NCI-H345 (cell line): ENCODE data around the gene PHLDB3.
A peak's percentile ranks its signal among the peaks of the same experiment; 100 is the strongest.
"Not testable (repeated sequence)": the region's sequence is repeated elsewhere in the genome, so short reads cannot be mapped to it uniquely, and the experiment has no call there.

Experiments used
- DNase-seq: peaks from one replicate; lab custom pipeline; 2025; lab: John Stamatoyannopoulos, UW

PHLDB3 gene

DNA sequence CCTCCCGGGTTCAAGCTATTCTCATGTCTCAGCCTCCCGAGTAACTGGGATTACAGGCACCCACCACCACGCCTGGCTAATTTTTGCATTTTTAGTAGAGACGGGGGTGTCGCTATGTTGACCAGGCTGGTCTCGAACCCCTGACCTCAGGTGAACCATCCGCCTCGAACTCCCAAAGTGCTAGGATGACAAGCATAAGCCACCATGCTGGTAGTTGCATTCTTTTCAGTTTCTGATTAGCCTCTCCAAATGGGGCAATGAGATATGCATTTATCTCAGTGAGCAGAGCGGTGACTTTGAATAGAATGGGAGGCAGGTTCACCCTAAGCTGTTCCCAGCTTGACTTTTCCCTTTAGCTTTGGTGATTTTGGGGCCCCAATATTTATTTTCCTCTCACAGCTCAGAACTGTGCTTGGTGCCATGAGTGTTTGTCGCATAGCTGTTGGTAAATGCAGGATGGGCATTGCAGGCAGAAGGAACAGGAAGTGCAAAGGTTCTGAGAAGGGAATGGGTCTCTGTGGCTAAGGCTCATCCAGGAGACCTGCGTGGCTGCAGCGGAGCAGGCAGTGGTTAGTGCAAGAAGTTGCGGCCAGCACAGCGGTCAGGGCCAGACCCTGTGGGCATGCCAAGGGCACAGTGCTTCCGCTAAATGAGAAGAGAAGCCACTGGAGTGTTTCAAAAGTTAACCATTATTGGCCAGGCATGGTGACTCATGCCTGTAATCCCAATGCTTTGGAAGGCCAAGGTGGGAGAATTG lies 59.8 kb downstream of the PHLDB3 start:
- DNase-seq, result no peak

DNA sequence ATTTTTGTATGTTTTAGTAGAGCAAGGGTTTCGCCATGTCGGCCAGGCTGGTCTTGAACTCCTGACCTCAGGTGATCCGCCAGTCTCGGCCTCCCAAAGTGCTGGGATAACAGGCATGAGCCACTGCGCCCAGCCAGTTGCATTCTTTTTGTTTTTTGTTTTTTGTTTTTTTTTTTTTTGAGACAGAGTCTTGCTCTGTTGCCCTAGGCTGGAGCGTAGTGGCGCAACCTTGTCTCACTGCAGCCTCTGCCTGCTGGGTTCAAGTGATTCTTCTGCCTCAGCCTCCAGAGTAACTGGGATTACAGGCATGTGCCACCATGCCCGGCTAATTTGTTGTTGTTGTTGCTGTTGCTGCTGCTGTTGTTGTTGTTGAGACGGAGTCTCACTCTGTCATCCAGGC lies 60.5 kb downstream of the PHLDB3 start:
- not testable (repeated sequence) for DNase-seq

DNA sequence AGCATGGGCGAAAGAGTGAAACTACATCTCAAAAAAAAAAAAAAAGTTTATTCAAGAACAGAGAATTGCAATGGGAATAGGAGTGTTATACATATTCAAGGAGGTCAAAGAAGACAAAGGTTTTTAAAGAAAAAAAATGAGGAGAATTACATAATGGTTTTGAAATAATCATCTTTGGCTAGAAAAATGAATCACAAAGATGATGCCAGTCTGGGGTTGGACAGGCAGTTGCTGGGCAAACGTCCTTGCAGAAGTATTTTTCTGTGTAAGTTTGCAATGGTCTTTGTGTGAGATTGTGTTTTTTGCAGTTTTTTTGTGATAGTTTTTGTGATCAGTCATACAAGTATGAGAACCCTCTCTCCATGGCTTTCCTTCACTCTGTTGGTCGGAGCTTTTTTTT lies 62.8 kb downstream of the PHLDB3 start:
- DNase-seq, result no peak

DNA sequence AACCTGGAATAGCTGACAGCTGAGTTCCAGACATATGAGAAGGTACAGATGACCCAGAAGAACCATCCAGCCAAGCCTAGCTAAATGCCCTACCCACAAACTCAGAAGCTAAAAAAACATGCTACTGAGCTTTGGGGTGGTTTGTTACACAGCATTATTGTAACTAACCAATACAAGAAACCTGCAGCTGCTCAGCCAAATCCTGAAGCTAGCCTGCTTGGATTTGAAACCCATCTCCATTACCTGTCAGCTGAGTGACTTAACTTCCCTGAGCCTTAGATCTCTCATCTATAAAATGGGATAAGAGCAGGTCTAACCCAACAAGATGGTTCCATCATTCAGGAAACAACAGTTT lies 64.9 kb downstream of the PHLDB3 start:
- no peak for DNase-seq

DNA sequence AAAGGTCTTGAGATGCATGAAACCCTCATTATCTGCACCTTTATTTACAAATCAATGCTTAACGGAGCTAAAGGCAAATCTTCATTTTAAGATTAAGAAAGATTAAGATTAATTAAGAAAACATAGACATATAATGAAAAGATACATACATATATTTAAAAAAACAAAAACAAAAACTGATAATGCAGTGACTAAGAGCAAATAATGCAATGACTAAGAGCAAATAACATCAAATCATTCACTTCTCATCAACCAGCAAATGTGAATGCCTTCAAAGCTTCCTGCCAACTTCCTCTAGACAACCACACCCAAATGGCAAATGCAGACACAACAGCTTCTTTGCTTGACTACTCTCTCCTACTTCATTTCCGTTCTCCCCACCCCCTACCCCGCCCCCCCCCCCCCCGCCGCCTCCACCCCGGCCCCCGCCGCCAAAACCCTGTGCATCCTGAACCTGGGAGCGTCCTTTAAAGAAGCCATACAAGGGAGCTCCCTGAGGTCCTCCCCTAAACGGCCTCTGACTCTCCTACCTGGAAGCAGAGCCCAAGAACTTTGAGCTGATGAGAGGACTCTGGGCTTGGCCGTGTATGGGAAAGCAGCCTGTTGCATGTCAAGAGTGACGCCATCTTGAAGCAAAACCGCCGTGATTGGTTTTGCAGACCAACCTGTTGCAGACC lies 65.4 kb downstream of the PHLDB3 start:
- no peak for DNase-seq

DNA sequence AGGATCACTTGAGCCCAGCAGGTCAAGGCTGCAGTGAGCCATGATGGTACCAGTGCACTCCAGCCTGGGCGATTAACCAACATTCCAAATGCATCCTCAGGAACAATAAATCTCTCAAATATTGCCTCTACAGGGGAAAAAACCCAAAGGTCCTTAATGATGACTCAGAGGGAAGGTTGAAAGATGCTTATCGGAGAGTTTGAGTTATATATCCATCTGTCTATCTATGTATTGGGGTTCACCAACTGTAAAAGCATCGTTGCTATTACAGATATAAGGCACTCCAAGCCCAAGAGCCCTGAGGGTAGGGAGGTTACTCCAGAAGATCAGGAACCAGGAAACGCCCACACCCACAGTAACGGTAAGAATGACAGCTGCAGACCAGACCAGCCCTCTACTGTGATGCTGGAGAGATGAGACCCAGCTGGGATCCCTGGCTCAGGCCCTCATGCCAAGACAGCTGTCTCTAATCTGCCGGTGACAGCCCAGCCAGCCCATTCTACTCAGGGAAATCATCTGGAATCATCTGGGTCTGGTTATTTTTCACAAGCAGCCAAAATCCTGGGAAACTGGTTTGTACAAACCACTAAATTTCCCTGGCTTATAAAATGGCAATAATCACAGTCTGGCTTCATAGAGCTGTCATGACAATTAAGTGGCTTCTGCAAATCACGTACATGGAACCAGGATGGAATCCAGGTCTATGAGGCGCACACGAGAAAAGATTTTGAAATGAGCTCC lies 66.1 kb downstream of the PHLDB3 start:
- no peak for DNase-seq

DNA sequence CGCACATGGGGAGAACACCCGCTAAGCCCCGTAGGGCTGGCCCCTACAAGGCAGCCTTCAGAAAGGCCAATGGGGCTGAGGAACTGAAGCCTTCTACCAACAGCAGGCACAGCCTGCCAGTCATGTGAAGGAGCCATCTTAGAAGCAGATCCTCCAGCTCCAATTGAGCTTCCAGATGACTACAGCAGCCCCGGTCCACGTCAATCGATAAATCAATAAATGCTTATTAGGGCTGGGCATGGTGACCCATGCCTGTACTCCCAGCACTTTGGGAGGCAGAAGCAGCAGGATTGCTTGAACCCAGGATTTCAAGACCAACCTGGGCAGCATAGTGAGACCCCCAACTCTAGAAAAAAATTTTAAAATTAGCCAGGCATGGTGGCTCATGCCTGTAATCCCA lies 66.8 kb downstream of the PHLDB3 start:
- DNase-seq, result no peak

DNA sequence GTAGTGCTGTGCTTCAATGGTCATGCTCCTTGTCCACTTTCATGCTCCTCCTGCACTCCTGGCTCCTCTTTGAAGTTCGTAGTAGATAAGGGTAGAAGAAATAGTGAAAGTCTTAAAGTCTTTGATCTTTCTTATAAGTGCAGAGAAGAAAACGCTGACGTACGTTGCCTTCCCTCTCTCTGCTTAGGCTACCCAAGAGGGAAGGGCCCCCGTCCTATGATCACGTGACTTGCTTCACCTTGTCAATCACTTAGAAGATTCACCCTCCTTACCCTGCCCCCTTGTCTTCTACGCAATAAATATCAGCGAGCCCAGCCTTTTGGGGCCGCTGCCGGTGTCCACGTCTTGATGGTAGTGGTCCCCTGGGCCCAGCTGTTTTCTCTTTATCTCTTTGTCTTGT lies 67.3 kb downstream of the PHLDB3 start:
- DNase-seq, result not testable (repeated sequence)

DNA sequence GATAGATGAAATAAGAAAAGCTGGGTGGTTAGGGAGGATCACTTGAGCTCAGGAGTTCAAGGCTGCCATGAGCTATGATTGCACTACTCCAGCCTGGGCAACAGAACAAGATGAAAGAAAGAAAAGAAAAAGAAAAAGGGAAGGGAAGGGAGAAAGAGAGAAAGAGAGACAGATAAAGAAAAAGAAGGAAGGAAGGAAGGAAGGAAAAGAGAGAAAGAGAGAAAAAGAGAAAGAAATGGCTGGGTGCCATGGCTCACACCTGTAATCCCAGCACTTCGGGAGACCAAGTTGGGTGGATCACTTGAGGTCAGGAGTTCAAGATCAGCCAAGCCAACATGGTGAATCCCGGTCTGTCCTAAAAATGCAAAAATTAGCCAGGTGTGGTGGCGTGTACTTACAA lies 68.8 kb downstream of the PHLDB3 start:
- no peak for DNase-seq

DNA sequence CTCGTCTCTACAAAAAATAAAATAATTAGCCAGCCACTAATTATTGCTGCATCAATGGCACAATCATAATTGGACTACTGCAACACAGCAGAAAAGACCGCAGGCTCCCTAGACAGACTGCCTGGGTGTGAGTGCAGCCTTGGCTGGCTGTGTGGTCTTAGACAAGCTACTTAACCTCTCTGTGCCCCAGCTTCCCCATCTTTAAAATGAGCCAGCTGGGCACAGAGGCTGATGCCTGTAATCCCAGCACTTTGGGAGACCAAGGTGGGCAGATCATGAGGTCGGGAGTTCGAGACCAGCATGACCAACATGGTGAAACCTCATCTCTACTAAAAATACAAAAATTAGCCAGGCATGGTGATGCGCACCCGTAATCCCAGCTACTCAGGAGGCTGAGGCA lies 70.9 kb downstream of the PHLDB3 start:
- no peak for DNase-seq

DNA sequence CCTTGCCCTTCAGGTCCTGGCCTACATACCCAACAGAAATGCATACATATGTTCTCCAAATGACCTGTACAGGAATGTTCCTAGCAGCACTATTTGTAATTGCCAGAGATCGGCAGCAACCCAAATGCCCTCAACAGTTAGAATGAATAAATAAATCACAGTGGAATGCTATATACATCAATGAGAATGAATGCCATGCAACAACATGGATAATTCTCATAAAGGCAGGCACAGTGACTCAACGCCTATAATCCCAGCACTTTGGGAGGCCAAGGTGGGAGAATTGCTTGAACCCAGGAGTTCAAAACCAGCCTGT lies 71.2 kb downstream of the PHLDB3 start:
- DNase-seq, result no peak

DNA sequence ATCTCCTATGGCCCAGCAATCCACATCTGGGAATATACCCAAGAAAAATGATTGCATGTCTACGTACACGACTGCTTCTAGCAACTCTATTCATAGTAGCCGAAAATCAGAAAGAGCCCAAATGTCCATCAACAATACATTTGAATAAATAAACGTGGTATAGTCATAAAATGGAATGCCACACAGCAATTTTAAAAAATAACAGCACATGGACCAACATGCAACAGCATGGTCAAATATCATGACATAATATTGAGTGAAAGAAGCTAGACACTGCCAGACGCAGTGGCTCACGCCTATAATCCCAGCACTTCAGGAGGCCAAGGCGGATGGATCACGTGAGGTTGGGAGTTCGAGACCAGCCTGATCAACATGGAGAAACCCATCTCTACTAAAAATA lies 73.6 kb downstream of the PHLDB3 start:
- no peak for DNase-seq

DNA sequence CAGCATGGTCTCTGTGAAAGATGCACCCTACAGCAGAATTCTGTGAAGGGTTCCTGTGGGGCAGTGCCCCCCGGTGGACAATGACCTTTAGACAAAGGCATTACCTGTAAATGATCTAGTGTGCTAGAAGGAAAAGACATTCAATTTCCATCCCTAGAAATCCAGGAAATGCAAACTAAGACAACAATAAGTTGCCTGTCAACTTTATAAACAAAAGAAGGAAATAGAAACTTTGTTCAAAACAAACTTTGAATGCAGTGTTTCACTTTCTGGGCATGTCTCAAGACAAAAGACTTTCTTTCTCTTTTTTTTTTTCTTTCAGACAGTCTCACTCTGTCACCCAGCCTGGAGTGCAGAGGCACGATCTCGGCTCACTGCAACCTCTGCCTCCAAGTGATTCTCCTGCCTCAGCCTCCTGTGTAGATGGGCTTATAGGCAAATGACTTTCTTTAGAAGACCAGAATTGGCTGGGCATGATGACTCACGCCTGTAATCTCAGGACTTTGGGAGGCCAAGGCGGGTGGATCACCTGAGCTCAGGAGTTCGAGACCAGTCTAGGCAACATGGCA lies 74.3 kb downstream of the PHLDB3 start:
- DNase-seq, result no peak

DNA sequence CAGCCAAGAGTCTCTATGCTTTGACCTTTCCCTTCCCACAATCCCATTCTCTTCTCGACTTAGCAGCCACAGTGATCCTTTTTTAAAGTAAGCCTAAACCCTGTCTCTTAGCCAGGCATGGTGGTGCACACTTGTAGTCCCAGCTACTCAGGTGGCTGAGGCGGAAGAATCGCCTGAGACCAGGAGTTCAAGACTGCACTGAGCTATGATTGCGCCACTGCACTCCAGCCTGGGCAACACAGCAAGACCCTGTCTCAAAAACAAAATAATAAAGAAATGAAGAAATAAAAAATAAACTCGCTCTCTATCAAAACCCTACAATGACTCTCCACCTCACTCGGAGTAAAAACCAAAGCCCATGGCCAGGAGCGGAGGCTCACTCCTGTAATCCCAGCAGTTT lies 75.2 kb downstream of the PHLDB3 start:
- no peak for DNase-seq

DNA sequence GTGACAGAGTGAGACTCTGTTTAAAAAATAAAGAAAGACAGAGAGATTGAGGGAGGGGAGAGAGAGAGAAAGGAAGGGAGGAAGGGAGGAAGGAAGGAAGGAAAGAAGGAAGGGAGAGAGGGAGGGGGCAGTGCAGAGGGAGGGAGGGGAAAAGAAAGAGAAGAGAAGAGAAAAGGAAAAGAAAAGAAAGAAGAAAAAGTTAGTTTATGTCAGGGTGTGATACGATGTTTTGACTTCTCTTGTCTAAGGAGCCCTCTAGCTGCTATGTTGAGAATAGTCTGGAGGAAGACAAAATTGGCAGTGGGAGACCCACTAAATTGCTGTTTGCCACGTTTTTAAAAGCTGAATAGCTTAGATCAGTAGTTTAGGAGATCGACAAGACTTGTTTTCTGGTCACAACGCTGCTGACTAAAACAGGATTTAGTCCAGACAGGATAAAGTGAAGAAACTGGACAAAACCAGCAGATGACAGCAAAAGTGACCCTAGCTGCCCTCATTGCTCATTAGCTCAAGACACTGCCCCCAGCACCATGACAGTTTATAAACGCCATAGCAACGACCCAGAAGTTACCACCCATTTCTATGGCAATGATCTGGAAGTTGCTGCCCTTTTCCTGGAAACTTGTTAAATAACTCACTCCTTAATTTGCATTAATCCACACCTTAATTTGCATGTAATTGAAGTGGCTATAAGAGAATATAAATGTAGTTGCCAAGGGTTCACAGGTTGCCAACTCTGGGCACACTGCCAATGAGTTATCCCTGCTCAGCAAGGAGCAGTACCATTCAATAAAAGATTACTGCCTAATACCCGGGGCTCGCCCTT lies 78.8 kb downstream of the PHLDB3 start:
- DNase-seq, result peak; percentile 2
